Measurements from ENCODE around the gene GJB1.
"Not testable (repeated sequence)": the region's sequence is repeated elsewhere in the genome, so short reads cannot be mapped to it uniquely, and the experiment has no call there.

DNA sequence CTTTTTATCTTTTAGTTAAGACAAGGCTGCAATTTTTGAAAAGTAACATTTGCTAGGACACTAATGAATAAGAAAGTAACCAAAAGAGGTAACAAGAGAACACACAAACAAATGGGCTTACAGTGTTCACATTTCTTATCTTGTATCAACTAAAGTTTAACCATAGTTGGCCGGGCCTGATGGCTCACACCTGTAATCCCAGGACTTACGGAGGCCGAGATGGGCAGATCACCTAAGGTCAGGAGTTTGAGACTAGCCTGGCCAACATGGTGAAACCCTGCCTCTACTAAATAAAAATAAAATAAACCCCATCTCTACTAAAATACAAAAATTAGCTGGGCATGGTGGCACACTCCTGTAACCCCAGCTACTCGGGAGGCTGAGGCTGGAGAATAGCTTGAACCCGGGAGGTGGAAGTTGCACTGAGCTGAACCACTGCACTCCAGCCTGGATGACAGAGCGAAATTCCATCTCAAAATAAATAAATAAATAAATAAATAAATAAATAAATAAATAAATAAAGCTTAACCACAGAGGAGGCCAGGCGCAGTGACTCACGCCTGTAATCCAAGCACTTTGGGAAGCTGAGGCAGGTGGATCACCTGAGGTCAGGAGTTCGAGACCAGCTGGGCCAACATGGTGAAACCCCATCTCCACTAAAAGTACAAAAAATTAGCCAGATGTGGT, 42.3 kb upstream of the GJB1 start:
- not testable (repeated sequence) for TF ChIP-seq ZNF217 (CRISPR knock-in tag; IDR thresholded peaks at IDR 0.05); CHD2 (IDR thresholded peaks at IDR 0.05; ENCODE audit: low read depth, low read length); ZNF431 (CRISPR knock-in tag; IDR thresholded peaks at IDR 0.05); ZNF3 (CRISPR knock-in tag; IDR thresholded peaks at IDR 0.05); ZNF175 (CRISPR knock-in tag; IDR thresholded peaks at IDR 0.05; ENCODE audit: low read depth); ZNF274 (IDR thresholded peaks at IDR 0.05; ENCODE audit: borderline replicate concordance, low read depth, low read length); FOXM1 (IDR thresholded peaks at IDR 0.05; ENCODE audit: low read depth); FOXM1 (CRISPR knock-in tag; IDR thresholded peaks at IDR 0.05; ENCODE audit: low read depth); ZNF780A (CRISPR knock-in tag; IDR thresholded peaks at IDR 0.05); SMC3 (conservative IDR thresholded peaks at IDR 0.05; ENCODE audit: insufficient read depth, low read depth, low read length); ZNF699 (CRISPR knock-in tag; IDR thresholded peaks at IDR 0.05; ENCODE audit: insufficient replicate concordance)
- TF ChIP-seq, protein P1, sequence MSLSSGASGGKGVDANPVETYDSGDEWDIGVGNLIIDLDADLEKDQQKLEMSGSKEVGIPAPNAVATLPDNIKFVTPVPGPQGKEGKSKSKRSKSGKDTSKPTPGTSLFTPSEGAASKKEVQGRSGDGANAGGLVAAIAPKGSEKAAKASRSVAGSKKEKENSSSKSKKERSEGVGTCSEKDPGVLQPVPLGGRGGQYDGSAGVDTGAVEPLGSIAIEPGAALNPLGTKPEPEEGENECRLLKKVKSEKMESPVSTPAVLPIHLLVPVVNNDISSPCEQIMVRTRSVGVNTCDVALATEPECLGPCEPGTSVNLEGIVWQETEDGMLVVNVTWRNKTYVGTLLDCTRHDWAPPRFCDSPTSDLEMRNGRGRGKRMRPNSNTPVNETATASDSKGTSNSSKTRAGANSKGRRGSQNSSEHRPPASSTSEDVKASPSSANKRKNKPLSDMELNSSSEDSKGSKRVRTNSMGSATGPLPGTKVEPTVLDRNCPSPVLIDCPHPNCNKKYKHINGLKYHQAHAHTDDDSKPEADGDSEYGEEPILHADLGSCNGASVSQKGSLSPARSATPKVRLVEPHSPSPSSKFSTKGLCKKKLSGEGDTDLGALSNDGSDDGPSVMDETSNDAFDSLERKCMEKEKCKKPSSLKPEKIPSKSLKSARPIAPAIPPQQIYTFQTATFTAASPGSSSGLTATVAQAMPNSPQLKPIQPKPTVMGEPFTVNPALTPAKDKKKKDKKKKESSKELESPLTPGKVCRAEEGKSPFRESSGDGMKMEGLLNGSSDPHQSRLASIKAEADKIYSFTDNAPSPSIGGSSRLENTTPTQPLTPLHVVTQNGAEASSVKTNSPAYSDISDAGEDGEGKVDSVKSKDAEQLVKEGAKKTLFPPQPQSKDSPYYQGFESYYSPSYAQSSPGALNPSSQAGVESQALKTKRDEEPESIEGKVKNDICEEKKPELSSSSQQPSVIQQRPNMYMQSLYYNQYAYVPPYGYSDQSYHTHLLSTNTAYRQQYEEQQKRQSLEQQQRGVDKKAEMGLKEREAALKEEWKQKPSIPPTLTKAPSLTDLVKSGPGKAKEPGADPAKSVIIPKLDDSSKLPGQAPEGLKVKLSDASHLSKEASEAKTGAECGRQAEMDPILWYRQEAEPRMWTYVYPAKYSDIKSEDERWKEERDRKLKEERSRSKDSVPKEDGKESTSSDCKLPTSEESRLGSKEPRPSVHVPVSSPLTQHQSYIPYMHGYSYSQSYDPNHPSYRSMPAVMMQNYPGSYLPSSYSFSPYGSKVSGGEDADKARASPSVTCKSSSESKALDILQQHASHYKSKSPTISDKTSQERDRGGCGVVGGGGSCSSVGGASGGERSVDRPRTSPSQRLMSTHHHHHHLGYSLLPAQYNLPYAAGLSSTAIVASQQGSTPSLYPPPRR (CRISPR knock-in tag; IDR thresholded peaks at IDR 0.05; ENCODE audit: borderline replicate concordance): not testable (repeated sequence)
- TF ChIP-seq, protein P2, sequence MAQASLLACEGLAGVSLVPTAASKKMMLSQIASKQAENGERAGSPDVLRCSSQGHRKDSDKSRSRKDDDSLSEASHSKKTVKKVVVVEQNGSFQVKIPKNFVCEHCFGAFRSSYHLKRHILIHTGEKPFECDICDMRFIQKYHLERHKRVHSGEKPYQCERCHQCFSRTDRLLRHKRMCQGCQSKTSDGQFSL (CRISPR knock-in tag; IDR thresholded peaks at IDR 0.05): not testable (repeated sequence)
- TF ChIP-seq, protein P2 (tag; IDR thresholded peaks at IDR 0.05): not testable (repeated sequence)
- TF ChIP-seq, protein P3, sequence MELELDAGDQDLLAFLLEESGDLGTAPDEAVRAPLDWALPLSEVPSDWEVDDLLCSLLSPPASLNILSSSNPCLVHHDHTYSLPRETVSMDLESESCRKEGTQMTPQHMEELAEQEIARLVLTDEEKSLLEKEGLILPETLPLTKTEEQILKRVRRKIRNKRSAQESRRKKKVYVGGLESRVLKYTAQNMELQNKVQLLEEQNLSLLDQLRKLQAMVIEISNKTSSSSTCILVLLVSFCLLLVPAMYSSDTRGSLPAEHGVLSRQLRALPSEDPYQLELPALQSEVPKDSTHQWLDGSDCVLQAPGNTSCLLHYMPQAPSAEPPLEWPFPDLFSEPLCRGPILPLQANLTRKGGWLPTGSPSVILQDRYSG (tag; conservative IDR thresholded peaks at IDR 0.05; ENCODE audit: low read depth): not testable (repeated sequence)

All from K562 (cell line).